NB4 (cell line): ENCODE measurements around the gene SOX13.

Experiments
- DNase-seq: peaks from one replicate; pipeline ENCODE4 v3.0.0; 2010; ENCODE audit warnings: low read depth
- H3K4me3 ChIP-seq: one replicate; pipeline ENCODE4 v1.5.1; 2011; ENCODE audit warnings: mild to moderate bottlenecking, low read depth, low read length, moderate library complexity
- MYC ChIP-seq: IDR thresholded peaks from 2 replicates; pipeline ENCODE4 v1.6.1; 2011; ENCODE audit warnings: low read depth, low read length
- POLR2A ChIP-seq: IDR thresholded peaks from 2 replicates; pipeline ENCODE4 v1.6.1; 2011; ENCODE audit warnings: mild to moderate bottlenecking; ENCODE audit not compliant: insufficient read length; ENCODE audit errors: extremely low read depth
- TF ChIP-seq, protein P1 (sequence below): IDR thresholded peaks from one replicate; pipeline ENCODE4 v1.5.1; 2012; ENCODE audit warnings: low read depth, low read length
- TF ChIP-seq, protein P2 (sequence below): IDR thresholded peaks from 2 replicates; pipeline ENCODE4 v1.6.1; 2011; ENCODE audit warnings: low read depth, low read length

The SOX13 gene

DNA sequence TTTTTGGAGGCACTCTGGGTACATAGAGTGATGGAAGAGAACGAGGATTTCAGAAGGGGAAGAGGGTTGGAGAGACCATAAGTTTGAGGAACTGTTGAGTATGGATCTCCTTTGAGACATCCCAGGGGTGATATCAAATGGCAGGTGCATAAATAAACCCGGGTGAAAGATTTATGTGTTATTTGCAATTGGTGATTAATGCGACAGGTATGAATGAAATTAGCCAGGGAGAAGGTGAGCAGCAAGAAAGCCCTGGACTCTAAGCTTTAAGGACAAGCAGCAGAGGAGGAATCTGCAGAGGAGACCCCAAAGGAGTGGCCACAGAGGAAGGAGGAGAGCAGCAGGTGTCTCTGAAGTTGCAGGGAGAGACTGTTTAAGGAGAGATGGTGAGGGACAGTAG is 102.0 kb downstream of the SOX13 start:
- no peak for DNase-seq
- no peak overlapping the region for H3K4me3 ChIP-seq
- no peak for TF ChIP-seq MYC
- TF ChIP-seq POLR2A, result no peak
- TF ChIP-seq, protein P1, sequence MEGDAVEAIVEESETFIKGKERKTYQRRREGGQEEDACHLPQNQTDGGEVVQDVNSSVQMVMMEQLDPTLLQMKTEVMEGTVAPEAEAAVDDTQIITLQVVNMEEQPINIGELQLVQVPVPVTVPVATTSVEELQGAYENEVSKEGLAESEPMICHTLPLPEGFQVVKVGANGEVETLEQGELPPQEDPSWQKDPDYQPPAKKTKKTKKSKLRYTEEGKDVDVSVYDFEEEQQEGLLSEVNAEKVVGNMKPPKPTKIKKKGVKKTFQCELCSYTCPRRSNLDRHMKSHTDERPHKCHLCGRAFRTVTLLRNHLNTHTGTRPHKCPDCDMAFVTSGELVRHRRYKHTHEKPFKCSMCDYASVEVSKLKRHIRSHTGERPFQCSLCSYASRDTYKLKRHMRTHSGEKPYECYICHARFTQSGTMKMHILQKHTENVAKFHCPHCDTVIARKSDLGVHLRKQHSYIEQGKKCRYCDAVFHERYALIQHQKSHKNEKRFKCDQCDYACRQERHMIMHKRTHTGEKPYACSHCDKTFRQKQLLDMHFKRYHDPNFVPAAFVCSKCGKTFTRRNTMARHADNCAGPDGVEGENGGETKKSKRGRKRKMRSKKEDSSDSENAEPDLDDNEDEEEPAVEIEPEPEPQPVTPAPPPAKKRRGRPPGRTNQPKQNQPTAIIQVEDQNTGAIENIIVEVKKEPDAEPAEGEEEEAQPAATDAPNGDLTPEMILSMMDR, result no peak
- TF ChIP-seq, protein P2, sequence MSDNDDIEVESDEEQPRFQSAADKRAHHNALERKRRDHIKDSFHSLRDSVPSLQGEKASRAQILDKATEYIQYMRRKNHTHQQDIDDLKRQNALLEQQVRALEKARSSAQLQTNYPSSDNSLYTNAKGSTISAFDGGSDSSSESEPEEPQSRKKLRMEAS, result no peak

DNA sequence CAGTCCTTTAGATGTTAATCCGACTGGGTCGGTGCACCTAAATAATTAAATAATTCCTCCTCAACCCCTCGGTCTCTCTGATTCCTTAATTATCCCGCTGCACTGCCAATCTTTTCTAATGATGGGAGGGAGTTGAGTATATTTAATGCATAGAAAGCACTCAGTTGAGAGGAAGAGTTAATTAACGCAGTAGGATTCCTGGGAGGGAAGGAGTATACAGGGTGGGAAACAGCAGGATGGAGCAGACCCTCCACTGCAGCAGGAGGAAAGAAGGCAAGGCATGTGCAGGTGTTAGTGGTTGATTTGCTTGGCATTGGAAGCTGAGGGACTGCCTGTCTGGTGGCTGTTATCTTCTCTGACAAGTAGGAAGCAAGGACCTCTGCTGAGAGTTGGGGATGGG is 103.1 kb downstream of the SOX13 start:
- DNase-seq, result no peak
- no peak overlapping the region for H3K4me3 ChIP-seq
- TF ChIP-seq, protein P1, result no peak
- TF ChIP-seq MYC (no peak), POLR2A (no peak)
- TF ChIP-seq, protein P2, result no peak

DNA sequence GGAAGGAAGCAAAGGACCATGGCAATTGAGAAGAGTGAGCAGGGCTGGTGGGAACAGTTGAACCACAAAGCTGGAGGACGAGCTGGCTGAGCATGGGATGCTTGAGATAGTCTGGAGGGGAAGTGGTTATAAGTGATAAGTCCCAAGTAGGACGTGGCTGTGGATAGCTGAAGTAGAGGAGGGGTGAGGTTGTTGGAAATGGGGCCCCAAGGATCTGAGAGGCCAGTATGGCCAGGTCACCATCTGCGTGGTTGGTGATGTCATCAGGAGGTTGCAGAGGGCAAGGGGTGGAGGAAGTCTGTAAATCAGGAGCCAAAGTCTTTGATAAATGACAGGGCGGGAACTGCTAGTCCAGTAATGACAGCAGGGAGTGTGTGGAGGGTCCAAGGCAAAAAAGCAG is 104.2 kb downstream of the SOX13 start:
- TF ChIP-seq, protein P1, result no peak
- TF ChIP-seq, protein P2, result no peak
- TF ChIP-seq MYC, result no peak
- TF ChIP-seq POLR2A, result no peak
- no peak for DNase-seq

More for the DNA sequence above, 104.2 kb downstream of the SOX13 start:
- no peak overlapping the region for H3K4me3 ChIP-seq
